GM19468 (cell line): Measurements from ENCODE around the gene NRSN2.

Source experiments
- ATAC-seq: cut with Tn5 transposase; IDR thresholded peaks from one replicate; pipeline ENCODE4 v1.9.1; 2021; ENCODE audit warnings: mild to moderate bottlenecking, moderate library complexity, moderate number of reproducible peaks; ENCODE audit not compliant: unreplicated experiment; ENCODE audit errors: extremely low read depth

The NRSN2 gene, protein sequence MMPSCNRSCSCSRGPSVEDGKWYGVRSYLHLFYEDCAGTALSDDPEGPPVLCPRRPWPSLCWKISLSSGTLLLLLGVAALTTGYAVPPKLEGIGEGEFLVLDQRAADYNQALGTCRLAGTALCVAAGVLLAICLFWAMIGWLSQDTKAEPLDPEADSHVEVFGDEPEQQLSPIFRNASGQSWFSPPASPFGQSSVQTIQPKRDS

DNA sequence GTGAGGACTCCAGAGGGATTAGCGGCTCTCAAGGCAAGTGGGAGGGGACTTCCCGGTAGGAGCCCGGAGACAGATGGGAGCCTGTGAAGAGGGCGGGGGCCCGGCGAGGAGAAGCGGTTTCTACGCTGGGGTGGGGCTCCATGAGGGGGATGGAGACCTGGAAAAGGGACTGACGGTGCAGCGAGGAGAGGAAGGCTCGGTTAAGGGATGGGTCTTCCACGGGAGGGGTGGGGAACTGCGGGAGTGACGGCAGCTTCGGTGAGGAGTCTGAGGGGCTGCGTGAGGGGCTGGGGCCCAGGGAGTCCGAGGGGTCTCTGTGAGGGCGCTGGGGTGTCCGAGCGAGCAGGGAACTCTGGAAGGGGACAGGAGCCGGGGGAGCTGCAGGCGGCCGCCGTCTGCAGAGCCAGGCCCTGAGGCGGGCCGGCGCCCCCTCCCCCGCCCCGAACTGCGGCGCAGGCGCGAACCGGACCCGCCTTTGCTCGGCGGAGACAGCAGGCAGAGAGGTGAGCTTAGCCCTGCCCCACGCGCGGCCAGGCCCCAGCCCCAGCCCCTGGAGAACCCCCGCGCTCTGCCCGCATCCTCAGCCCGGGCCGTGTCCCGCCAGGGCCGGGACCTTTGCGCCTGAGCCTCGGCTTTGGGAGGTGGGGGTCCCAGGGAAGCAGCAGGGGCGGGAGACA is at the start of gene NRSN2:
TSS of gene NRSN2 (plus strand) at position 472 of the 677 bp plus-strand sequence. CDS start 2,533 bp downstream, outside the sequence.
- ATAC-seq: no peak

DNA sequence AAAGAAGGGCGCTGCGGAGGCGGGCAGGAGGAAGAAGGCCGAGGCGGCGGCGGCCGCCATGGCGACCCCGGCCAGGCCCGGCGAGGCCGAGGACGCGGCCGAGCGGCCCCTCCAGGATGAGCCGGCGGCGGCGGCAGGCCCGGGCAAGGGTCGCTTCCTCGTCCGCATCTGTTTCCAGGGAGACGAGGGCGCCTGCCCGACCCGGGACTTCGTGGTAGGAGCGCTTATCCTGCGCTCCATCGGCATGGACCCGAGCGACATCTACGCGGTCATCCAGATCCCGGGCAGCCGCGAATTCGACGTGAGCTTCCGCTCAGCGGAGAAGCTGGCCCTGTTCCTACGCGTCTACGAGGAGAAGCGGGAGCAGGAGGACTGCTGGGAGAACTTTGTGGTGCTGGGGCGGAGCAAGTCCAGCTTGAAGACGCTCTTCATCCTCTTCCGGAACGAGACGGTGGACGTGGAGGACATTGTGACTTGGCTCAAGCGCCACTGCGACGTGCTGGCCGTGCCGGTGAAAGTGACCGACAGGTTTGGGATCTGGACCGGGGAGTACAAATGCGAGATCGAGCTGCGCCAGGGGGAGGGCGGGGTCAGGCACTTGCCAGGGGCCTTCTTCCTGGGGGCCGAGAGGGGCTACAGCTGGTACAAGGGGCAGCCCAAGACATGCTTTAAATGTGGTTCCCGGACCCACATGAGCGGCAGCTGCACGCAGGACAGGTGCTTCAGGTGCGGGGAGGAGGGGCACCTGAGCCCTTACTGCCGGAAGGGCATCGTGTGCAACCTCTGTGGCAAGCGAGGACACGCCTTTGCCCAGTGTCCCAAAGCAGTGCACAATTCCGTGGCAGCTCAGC is 48.8 kb upstream of the NRSN2 start:
- ATAC-seq: peak; percentile 12

DNA sequence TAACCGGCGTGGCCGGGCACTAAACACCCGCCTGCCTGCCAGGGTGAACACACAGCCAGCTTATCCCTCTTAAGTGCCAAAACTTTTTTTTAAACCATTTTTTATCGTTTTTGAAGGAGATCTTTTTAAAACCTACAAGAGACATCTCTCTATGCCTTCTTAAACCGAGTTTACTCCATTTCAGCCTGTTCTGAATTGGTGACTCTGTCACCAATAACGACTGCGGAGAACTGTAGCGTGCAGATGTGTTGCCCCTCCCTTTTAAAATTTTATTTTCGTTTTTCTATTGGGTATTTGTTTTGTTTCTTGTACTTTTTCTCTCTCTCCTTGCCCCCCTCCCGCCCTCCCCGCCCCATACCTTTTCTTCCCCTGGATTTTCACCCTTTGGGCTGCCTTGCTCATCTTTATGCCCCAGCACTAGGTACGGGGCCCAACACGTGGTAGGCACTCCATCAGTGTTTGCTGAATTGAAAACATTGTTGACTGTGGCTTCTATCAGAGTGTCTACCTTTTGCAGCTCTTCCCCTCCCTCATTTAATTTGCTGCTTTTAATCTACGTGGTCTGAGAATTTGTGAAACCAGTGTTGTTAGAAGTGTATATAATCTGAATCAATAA is 48.0 kb upstream of the NRSN2 start:
- ATAC-seq: no peak

DNA sequence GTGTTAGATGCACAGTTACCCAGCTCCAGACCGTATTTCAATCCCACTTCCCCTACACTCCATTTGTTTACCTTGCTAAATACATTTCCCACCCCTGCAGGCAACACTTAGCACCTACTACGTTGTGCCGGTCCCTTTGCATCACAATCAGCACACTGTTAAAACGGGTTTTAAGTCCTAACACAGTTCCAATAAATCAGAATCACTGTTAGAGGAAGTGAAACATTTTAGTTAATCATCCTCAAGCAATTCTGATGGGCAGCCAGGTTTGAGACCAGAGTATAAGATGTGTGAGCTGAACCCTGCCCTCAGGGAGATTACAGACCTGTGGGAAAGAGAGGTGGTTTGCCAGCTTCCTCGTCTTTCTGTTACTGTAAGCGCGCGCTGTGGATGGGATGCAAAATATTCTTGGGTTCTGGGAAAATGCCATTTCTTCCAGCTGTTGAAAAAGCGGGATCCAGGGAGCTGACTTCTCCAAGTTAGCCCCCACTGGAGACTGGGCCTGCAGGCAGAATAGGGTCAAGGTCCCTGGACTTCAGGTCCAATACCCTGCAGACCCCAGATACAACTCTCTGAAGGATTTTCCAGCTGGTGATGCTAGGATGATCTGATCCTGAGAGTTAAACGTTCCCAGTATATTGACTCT is 46.4 kb upstream of the NRSN2 start:
- no peak for ATAC-seq

DNA sequence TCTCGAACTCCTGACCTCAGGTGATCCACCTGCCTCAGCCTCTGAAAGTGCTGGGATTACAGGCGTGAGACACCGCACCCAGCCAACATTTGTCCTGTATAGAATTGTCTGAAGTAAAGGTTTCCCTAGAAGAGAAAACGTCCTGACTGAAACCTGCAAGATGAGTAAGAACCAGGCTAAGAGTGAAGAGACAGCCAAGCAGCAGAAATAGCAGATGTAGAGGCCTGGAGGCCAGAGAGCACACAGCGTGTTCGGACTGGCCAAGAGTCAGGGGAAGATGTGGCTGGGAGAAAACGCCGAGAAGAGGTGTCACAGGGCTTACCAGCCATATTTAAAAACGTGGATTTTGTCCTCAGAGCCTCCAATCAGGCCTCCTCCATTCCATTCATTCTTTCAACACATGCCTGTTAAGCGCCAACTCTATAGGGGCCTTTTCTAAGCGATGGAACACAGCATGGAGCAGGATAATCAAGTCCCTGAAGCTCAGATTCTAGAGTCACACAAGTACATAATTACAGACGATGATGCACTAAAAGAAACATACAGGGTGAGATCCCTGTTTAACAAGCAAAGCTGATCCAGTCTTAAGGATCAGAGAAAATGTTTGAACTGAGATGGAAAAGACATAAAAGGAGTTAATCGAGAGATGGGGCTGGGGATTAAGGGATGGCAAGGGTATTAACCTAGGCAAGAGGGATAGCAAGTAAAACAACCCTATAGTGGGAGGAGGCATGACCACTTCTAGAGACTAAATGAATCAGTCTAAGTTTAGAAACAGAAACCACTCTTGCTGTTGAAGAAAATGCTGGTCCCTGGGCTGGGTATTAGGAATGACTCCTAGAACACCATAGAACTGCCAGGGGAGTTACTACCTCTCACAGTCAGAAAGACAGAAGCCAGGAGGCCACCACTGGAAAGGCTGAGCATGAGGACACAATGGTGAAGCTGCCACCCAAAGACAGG is 44.7 kb upstream of the NRSN2 start:
- ATAC-seq: no peak

DNA sequence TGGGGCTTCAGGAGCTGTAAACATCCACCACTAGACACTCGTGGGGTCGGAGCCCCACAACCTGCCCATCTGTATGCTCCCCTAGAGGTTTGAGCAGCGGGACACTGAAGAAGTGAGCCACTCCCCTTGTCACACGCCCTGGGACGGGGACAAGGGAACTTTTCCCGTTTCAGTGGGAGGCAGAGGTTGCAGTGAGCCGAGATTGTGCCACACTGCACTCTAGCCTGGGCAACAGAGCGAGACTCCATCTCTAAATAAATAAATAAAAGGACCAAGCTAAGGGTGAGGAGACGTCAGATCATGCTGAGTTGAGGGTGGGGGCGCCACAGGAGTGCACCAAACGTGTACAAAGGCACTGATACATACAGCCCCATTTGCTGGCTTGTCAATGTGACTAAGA is 41.2 kb upstream of the NRSN2 start:
- no peak for ATAC-seq

DNA sequence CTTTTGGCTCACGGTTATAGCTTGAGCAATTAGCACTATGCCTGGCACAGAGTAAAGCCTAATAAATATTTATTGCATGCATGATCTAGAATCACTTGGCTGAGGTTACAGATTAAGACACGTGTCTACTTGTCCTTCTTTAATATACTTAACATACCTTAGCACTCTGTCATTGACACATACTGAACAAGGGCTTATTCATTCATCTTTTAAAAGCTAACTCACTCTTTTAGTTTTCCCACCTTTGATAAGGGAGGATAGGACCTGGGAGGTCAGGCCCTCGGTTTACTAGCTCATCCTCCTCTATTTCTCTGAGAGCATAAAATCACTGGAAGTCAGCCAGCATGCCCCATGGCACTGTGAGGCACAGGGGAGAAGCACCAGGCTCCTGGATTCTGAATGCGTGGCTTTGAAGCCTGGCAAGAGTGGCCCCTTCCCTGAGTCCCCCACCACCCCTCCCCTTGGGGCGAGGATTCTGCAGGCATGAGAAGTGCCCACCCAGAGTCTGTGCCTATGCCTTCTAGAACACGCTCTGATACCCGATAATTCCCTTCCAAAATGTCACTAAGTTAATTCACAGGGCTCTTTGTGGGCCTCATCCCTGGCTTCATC is 38.4 kb upstream of the NRSN2 start:
- ATAC-seq: no peak

DNA sequence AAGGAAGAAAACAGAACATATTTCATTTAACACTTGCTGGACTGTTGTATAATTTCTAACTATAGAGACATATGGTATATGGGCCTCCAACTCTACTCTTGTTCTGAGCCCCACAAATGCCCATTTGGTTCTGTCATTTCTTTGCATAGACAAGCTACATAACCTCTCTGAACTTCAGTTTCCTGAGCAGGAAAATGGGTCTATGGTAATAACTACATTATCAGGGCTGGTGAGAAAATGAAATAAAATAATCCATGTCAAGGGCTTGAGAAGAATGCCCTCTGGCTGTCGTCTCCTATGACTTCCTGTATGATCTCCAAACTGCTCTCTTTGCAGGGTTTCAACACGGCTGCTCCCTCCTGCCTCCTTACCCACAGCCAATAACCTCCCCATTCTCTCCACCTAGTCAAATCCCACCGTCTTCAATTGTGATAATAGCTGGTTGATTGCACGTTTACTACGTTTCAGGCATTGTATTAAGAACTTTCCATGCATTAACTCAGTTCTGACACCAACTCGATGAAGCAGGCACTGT is 37.5 kb upstream of the NRSN2 start:
- ATAC-seq: no peak

DNA sequence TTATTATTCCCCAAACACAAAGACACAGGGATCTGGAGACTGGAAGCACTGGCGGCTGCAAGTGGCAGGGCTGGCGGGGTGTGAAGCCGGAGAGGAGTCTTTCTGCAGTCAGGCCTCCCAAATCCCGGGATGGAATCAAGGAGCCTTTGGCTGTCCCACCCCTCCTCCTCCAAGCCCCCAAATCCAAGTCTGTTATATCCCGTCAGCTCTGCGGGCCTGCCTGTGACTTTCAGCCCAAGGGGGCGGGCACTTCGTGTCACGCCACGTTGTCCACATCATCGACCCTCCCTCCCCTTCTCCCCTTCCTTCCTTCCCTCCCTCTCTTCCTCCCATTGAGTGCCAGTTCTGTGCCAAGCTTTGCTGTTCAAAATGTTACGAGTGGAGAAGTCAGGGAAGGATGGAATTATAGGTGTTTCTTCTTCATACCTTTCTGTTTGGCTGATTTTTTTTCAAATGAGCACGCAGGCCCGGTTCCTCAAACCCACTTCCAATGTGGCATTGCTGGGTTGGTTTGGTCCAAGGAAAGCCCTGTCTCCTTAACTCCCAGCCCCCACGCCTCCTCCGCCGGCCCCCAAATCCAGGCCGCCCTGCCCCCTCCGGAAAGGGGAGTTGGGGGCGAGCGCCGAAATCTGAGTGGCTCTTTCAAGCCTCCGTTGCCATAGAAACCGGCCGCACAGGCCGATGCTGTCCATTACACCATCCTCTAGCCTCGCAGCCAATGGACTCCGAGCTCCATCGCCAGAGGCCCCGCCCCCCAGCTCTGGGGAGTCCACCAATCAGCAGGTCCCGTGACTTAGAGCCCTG is 36.9 kb upstream of the NRSN2 start:
- peak; percentile 88 for ATAC-seq

DNA sequence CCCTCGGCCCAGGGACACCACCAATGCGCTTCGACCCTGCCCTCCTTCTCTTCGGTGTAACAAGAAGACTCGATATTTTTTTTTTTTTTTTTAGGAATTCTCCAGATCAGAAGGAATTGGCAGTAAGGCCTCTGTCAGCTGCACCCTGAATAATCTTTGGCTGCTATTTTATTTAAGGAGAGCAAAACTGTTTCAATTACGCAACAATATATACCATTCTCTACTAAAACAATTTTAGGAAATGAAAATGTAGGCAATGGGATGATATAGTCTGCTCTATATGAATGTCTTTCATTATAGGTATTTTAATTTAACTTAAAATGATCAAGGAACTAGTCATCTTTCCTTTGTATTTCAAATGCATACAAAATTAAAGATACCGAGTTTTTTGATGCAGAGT is 36.3 kb upstream of the NRSN2 start:
- ATAC-seq: no peak

DNA sequence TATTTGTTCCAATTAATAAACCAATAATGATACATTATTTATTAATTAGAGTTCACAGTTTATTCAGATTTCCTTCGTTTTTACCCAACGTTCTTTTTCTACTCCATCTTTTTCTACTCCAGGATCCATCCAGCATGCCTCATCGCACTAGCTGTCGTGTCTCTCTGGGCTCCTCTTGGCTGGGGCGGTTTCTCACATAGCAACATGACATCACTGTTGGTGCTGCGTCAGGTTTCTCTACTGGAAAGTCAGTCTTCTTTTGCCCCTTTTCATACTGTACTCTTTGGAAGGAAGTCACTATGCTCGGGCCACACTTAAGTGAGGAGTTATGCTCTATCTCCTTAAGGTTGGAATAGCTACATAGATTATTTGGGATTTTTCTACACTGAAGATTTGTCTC is 35.3 kb upstream of the NRSN2 start:
- no peak for ATAC-seq

DNA sequence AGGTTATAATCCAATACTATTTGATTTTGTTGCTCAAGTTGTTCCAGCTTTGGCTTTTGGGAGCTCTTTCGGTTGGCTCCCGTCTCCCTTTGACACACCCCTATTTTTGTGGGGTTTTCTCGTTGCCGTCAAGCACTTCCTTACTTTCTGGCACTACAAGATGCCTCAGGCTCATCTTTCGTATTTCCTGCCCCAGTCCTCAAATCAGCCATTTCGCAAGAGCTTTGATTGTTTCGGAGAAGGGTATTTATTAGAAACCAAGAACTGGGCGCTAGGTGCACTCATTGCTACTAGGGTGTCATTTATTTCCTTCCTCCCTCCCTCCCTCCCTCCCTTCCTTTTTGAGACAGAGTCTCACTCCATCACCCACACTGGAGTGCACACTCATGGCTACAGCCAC is 34.8 kb upstream of the NRSN2 start:
- no peak for ATAC-seq

DNA sequence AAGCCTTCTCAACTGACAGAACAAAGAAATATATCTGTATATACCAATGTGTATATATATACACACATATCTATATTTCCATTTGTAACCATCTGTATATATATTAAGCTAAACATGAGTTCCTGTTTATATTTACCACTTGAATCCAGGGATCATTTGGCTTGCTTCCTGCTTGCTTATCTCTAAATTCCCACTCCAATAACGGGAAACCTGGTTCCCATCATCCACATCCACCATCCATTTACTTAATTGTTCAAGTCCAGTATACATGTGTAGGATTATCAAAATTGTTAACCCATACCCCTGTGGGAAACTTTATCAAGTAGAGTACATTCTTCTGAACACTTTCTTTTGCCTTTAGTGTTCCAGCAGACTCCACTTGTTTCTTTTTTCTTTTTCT is 34.0 kb upstream of the NRSN2 start:
- ATAC-seq: no peak

DNA sequence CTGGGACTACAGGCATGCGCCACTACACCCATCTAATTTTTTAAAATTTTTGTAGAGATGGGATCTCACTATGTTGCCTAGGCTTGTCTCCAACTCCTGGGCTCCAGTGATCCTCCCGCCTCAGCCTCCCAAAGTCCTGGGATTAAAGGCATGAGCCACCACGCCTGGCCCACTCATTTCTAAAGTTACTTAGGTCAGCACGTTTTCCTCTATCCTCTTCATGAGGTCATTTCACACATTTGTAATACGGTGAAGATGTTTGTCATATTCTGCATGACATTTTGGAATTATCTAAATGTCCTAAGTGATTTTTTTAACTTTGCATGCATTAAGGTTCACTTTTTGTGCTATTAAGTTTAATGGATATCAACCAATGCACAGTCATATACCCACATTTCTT is 33.5 kb upstream of the NRSN2 start:
- no peak for ATAC-seq

DNA sequence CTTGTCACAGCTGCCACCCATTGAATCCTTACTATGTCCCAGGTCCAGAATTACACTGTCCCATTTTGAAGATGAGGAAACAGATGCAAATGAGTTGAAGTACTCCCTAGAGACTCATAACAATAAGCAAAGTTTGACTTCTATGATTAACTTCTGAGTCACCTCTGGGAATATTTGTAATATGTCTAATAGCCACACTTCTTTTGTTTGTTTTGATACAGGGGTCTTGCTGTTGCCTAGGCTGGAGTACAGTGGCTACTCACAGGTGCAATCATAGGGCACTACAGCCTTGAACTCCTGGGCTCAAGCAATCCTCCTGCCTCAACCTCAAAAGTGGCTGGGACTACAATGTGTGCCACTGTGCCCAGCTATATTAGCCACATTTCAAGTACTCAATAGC is 33.0 kb upstream of the NRSN2 start:
- no peak for ATAC-seq

DNA sequence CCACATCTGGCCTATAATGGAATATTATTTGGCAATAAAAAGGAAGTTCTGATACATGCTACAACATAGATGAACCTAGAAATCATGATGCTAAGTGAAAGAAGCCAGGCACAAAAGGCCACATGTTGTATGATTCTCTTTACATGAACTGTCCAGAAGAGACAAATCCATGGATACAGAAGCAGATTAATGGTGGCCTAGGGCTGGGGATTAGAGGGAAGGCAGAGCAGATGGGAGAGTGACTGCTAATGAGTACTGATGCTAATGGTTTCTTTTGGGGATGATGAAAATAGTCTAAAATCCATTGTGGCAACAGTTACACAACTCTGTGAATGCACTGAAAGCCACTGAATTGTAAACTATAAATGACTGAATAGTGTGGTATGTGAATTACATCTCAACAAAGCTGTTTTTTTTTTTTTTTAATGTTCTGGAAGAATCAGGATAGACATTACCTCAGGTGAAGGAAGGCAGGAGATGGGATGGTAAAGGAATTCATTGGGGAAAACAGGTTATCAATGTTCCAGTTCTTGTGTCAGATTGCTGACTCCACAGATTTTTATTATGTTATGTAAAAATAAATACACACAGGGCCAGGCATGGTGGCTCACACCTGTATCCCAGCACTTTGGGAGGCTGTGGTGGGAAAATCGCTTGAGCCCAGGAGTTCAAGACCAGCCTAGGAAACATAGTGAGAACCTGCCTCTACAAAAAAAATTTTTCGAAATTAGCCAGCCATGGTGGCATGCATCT is 30.4 kb upstream of the NRSN2 start:
- ATAC-seq: no peak
